SJCRH30 (cell line): ENCODE data around the gene HAUS3. TPM values are rescaled to one million over a fixed set of nuclear protein-coding genes. Genes with fewer than 3 reads are reported as not detected.
A peak's percentile ranks its signal among the peaks of the same experiment; 100 is the strongest.

Experiments
- DNase-seq, 2 experiments: peaks; one replicate each; pipeline ENCODE4 v3.0.0-alpha.2; 2015 to 2020
- H3K27ac ChIP-seq: fragments of 250-450 bp; sonication (Bioruptor Pico); 2 replicates; pipeline ENCODE4 v1.5.1; 2020; ENCODE audit warnings: mild to moderate bottlenecking, moderate library complexity
- H3K27me3 ChIP-seq: fragments of 250-450 bp; sonication (Bioruptor Pico); 2 replicates; pipeline ENCODE4 v1.5.1; 2020; ENCODE audit warnings: mild to moderate bottlenecking, moderate library complexity
- H3K36me3 ChIP-seq: fragments of 250-450 bp; sonication (Bioruptor Pico); 2 replicates; pipeline ENCODE4 v1.5.1; 2020; ENCODE audit warnings: mild to moderate bottlenecking, moderate library complexity
- H3K4me1 ChIP-seq: fragments of 250-450 bp; sonication (Bioruptor Pico); 2 replicates; pipeline ENCODE4 v1.5.1; 2020; ENCODE audit warnings: mild to moderate bottlenecking, moderate library complexity
- H3K4me3 ChIP-seq: fragments of 250-450 bp; sonication (Bioruptor Pico); 2 replicates; pipeline ENCODE4 v1.5.1; 2020; ENCODE audit warnings: mild to moderate bottlenecking, moderate library complexity
- H3K9me3 ChIP-seq: fragments of 250-450 bp; sonication (Bioruptor Pico); replicated peaks from 2 replicates; pipeline ENCODE4 v1.5.1; 2020; ENCODE audit warnings: mild to moderate bottlenecking, moderate library complexity
- total RNA-seq: library from RNA; depleted of rRNA; stranded (reverse); fragments of >200 nt; shearing (Covaris generic); gene quantifications from 2 replicates; pipeline ENCODE4 v1.2.3, GENCODE V29; 2014; rRNA removed

HAUS3 gene
- total RNA-seq, 1 experiment from 2014 or later: 29.1 TPM

- no peak for DNase-seq
- H3K4me1 ChIP-seq: no peaks in the 10 kb centered on the region
Observed at GRCh38 chr4:2194496-2194895, 47.4 kb downstream of the HAUS3 start.

GRCh38 chr4:2193326-2193725, 48.6 kb downstream of the HAUS3 start:
- H3K27me3 ChIP-seq: no peaks in the 10 kb centered on the region
- H3K4me3 ChIP-seq: no peak overlapping the region
- H3K27ac ChIP-seq: no peak overlapping the region
- no peaks in the 10 kb centered on the region for H3K9me3 ChIP-seq
- H3K4me1 ChIP-seq: no peaks in the 10 kb centered on the region
- H3K36me3 ChIP-seq: no peaks in the 10 kb centered on the region
- DNase-seq: no peak

More at GRCh38 chr4:2194496-2194895, 47.4 kb downstream of the HAUS3 start:
- H3K27ac ChIP-seq: no peak overlapping the region
- no peaks in the 10 kb centered on the region for H3K36me3 ChIP-seq
- no peaks in the 10 kb centered on the region for H3K27me3 ChIP-seq
- no peaks in the 10 kb centered on the region for H3K9me3 ChIP-seq
- no peak overlapping the region for H3K4me3 ChIP-seq

GRCh38 chr4:2186865-2187172, 55.1 kb downstream of the HAUS3 start:
- Histone ChIP-seq H3K4me1 (no peaks in the 10 kb centered on the region), H3K9me3 (0 out of 2 replicates have a peak, but pooled peaks cover 3% of the 10 kb centered on the region), H3K4me3 (no peak overlapping the region), H3K27me3 (no peaks in the 10 kb centered on the region), H3K27ac (no peak overlapping the region), H3K36me3 (no peaks in the 10 kb centered on the region)
- no peak for DNase-seq

- Histone ChIP-seq H3K4me1 (no peaks in the 10 kb centered on the region), H3K4me3 (no peak overlapping the region), H3K36me3 (no peaks in the 10 kb centered on the region), H3K27ac (no peak overlapping the region), H3K9me3 (0 out of 2 replicates have a peak, but pooled peaks cover 3% of the 10 kb centered on the region), H3K27me3 (no peaks in the 10 kb centered on the region)
- peak; percentile 29 to 38 for DNase-seq
Observed at GRCh38 chr4:2186133-2186864, 55.6 kb downstream of the HAUS3 start.

- H3K4me3 ChIP-seq: no peak overlapping the region
- H3K27me3 ChIP-seq: no peaks in the 10 kb centered on the region
- no peaks in the 10 kb centered on the region for H3K36me3 ChIP-seq
- H3K9me3 ChIP-seq: 0 out of 2 replicates have a peak, but pooled peaks cover 3% of the 10 kb centered on the region
- no peak for DNase-seq
- no peak overlapping the region for H3K27ac ChIP-seq
- no peaks in the 10 kb centered on the region for H3K4me1 ChIP-seq
Observed at GRCh38 chr4:2183394-2183793, 58.5 kb downstream of the HAUS3 start.

GRCh38 chr4:2182994-2183393, 58.9 kb downstream of the HAUS3 start:
- Histone ChIP-seq H3K4me1 (no peaks in the 10 kb centered on the region), H3K27ac (no peak overlapping the region), H3K9me3 (0 out of 2 replicates have a peak, but pooled peaks cover 3% of the 10 kb centered on the region), H3K27me3 (no peaks in the 10 kb centered on the region), H3K4me3 (no peak overlapping the region), H3K36me3 (no peaks in the 10 kb centered on the region)
- no peak for DNase-seq

- no peak for DNase-seq
- no peaks in the 10 kb centered on the region for H3K27me3 ChIP-seq
- H3K27ac ChIP-seq: no peak overlapping the region
- no peaks in the 10 kb centered on the region for H3K4me1 ChIP-seq
- H3K9me3 ChIP-seq: 0 out of 2 replicates have a peak, but pooled peaks cover 3% of the 10 kb centered on the region
- no peaks in the 10 kb centered on the region for H3K36me3 ChIP-seq
- H3K4me3 ChIP-seq: no peak overlapping the region
Observed at GRCh38 chr4:2180410-2180809, 61.5 kb downstream of the HAUS3 start.

- no peaks in the 10 kb centered on the region for H3K36me3 ChIP-seq
- 0 out of 2 replicates have a peak, but pooled peaks cover 3% of the 10 kb centered on the region for H3K9me3 ChIP-seq
- H3K4me1 ChIP-seq: no peaks in the 10 kb centered on the region
- H3K27me3 ChIP-seq: no peaks in the 10 kb centered on the region
- no peak overlapping the region for H3K27ac ChIP-seq
- H3K4me3 ChIP-seq: no peak overlapping the region
- DNase-seq: no peak
Observed at GRCh38 chr4:2179717-2180116, 62.2 kb downstream of the HAUS3 start.

GRCh38 chr4:2178986-2179385, 62.9 kb downstream of the HAUS3 start:
- Histone ChIP-seq H3K36me3 (no peaks in the 10 kb centered on the region), H3K27me3 (no peaks in the 10 kb centered on the region), H3K9me3 (0 out of 2 replicates have a peak, but pooled peaks cover 3% of the 10 kb centered on the region), H3K4me1 (no peaks in the 10 kb centered on the region), H3K4me3 (no peak overlapping the region), H3K27ac (no peak overlapping the region)
- no peak for DNase-seq

Other genes starting within 250 kb of the HAUS3 start
- gene NELFA, start 233.1 kb downstream of the HAUS3 start, total RNA-seq: 21.1 and 24.0 TPM in 2 replicates
- 1.5 and 1.7 TPM in 2 replicates for gene NAT8L, start 182.8 kb downstream of the HAUS3 start, total RNA-seq
- 1.3 and 1.4 TPM in 2 replicates for gene POLN, start within 50 bp of the HAUS3 start, total RNA-seq
- gene MXD4, start 20.0 kb upstream of the HAUS3 start, total RNA-seq: 5.7 and 7.1 TPM in 2 replicates
- gene ZFYVE28, start 176.5 kb upstream of the HAUS3 start, total RNA-seq: 0.15 TPM in 1 of 2 replicates, not detected in the other
- not detected in 2 replicates for gene CFAP99, start 176.8 kb upstream of the HAUS3 start, total RNA-seq
- gene RNF4, start 227.0 kb upstream of the HAUS3 start, total RNA-seq: 67.6 and 71.2 TPM in 2 replicates